Activated T-helper 1 cell treated with anti-CD3 and anti-CD28 coated beads, Interleukin-2, amount 50 U/mL, for 16 hours (primary cell): ENCODE results near the gene C1QC.
"Not testable (repeated sequence)": the region's sequence is repeated elsewhere in the genome, so short reads cannot be mapped to it uniquely, and the experiment has no call there.

Experiments
- DNase-seq, 2 donors: peaks; one replicate each; pipeline ENCODE4 v3.0.0-alpha.2; 2020; ENCODE audit warnings: low read depth in 1 of 2, low spot score in 1 of 2

Gene C1QC

DNA sequence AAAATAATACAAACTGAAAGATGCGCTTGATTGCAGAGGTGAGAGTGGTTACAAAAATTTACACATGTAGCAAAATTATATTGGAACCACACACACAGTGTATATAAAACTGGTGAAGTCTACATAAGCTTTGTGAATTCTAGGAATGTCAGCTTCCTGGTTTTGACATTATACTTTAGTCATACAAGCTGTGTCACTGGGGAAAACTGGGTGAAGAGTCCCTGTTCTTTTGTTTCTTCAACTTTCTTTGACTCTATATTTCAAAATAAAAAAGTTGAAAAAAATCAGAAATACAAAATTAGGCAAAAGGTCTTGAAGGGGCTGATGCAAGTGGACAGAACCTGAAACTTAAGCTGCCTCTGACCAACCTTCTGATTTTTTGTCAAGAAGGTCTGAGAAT lies 3.0 kb downstream of the C1QC start:
- no peak for DNase-seq

DNA sequence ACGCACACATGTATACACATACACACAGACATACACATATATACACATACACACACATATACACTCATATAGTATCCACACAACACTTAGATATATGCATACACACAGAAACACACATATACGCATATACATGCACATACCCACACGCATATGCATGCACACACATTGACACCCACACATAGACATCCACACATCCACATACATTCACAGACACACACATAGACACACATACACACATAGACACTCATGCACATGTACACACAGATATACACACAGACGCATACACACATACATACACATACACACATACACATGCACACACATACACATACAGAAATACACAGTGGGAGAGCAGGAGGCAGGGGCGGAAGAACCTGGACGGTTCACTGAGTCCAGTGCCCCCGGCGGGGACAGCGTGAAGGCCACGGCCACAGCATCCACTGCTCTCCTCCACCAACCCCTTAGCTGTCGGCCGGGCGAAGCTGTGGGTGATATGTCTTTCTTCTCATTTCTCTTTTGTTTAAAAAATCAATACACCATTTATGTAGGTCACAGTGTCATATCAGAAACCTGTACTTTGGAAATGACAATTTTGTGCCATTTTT lies 6.8 kb downstream of the C1QC start:
- no peak for DNase-seq

DNA sequence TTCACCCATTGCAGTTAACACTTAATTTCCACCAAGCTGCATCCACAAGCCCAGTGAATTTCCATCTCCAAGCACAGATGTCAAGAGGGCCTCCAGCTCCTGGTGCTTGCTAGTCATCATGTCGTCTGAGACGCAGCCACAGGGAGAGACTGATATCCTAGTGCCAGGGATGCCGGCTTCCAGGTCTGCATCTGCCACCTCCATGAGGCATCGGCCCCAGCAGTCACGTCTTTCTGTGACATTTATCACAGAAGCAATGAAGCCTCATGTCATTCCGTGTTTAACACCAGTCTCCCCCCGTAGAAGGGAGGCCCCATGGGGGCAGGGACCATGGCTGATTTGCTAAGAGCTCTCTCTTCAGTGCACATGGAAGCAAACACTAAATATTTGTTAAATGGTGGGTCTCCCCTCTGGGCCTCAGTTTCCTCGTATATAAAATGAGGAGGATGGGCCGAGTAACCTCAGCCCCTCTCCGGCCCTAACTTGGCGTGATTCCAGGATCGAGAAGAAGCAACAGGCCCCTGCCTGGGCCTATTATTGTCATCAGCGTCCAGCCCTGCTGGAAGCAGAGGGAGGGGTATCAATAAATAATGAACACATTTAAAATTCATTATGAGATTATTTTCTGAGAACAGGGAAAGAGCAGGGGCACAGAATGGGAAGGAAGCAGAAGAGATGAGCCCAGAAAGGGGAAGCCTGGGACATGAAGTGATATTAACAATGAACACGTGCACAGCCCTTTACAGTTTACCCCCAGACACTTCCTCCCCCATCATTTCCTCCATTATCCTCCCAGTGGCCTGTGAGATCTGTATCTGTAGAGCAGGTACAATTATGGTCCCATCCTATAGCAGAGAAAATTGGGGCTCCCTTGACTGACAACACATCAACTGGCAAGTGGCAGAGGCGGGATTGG lies 8.8 kb downstream of the C1QC start:
- DNase-seq, result no peak

DNA sequence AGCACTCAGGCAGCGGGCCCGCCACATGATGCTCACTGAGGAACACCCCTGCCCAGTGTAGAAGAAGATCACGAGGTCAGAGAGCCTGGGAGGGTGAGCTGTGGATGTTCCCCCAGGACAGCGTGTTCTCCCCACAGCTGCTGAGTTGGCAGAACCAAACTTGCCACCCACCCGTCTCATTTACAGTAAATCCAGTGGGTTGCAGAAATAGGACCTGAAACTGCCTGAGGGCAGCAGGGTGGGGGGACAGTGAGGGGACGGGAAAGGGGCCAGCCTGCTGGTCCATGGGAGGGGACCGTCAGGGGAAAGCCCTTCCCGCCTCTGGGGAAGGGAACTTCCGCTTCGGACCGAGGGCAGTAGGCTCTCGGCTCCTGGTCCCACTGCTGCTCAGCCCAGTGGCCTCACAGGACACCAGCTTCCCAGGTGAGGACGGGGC lies 9.5 kb downstream of the C1QC start, which contains the start of gene C1QB:
C1QB (plus strand) TSS at position 356 of the 436 bp plus-strand sequence. CDS start 6,227 bp downstream, outside the sequence.
- no peak for DNase-seq

DNA sequence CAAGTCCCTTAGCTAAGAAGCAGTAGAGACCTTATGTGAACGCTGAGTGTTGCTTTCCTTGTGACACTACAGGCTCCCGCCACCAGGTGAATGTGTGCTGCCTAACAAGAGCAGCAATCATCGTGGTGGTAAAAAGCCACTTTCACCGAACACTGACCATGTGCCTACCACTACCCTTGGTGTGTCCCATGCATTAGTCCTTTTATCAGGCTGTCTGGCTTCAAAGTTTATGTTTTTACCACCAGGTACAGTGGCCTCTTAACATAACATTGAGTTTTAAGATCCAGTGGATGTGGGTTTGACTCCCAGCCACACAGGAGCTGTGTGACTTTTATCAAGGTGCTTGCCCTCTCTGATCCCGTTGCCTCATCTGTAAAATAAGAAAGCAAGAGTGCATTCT lies 11.3 kb downstream of the C1QC start:
- DNase-seq, result no peak

DNA sequence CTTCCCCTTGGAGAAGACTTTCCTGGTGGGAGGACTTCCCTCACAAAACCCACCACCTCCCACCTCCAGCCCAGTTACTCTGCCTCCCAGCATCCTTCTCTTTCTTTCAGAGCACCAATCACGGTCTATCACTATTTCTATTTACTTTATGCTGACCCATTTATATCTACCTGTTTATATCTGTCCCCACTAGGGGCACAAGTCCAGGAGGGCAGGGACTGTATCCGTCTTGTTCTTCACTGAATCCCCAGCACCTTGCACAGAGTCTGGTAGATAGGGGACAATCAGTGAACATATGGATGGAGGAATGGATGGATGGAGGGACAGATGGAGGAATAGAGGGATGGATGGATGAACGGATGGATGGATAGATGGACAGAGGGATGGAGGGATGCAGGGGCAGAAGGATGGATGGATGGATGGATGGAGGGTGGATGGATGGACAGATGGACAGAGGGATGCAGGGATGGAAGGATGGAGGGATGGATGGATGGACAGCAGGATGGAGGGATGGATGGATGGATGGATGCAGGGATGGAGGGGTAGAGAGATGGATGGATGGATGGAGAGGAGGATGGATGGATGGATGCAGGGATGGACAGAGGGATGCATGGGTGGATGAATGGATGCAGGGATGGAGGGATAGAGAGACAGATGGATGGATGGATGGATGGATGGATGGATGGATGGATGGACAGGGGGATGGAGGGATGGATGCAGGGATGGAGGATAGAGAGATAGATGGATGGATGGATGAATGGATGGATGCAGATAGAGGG lies 15.1 kb downstream of the C1QC start:
- no peak for DNase-seq

DNA sequence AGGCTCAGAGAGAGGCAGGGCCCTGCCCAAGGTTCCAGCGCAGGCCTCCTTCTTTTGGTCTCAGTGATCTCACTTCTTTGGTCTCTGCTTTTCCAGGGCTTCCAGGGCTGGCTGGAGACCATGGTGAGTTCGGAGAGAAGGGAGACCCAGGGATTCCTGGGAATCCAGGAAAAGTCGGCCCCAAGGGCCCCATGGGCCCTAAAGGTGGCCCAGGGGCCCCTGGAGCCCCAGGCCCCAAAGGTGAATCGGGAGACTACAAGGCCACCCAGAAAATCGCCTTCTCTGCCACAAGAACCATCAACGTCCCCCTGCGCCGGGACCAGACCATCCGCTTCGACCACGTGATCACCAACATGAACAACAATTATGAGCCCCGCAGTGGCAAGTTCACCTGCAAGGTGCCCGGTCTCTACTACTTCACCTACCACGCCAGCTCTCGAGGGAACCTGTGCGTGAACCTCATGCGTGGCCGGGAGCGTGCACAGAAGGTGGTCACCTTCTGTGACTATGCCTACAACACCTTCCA lies 17.3 kb downstream of the C1QC start:
- no peak for DNase-seq

DNA sequence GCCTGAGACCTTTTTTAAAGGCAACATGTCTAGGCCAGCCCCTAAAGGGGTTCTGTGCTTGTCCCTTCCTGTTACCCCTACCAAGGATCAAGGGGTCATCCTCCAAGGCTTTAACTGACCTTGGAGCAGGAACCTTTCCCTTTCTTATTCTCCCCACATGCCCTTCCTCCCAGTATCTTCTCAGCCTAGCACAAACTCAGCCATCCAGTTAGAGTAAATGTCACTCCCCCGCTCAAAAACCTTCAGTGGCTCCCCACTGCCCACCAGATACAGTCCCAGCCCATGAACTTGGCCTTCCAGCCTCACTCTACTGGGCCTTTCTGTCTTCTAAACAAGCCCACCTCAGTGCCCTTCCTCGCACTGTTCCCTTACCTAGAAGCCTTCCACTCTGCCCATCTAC lies 18.4 kb downstream of the C1QC start:
- DNase-seq, result no peak

DNA sequence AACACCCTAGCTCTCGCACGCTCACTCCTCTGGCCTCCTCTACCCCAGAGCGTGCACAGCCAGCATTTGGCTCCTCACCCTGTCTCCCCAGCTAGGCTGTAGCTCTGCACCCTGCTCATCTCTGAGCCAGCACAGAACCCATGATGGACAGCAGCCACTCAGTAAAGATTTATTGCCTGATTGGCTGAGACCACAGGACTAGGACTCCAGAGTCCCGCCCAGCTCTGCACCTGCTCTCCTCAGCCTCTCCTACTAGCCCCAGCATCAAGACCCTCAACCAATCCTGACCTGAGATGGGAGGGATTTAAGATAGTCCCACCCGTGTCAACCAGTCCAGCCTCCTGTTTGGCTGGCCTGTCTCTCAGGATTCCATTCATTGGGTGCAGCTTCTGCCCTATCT lies 18.9 kb downstream of the C1QC start:
- no peak for DNase-seq

DNA sequence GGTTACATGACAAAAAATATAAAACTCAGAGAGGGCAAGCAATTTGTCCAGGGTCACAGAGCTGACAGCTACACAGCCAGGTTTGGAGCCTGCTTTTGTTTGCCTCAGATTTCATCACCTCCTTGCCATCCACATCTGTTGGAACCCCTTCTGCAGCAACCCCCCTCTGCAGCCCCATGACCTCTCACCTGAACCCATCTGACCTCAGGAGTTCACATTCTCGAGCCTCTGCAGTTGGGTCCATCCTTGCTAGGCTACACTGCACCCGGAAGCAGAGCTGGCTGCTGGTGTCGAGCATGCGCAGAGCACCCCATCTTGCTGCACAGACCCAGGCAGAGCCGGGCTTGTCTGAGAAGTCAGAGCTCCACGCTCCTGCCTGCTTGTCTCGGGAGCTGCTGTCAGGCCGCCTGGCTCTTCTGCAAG lies 19.6 kb downstream of the C1QC start:
- no peak for DNase-seq

DNA sequence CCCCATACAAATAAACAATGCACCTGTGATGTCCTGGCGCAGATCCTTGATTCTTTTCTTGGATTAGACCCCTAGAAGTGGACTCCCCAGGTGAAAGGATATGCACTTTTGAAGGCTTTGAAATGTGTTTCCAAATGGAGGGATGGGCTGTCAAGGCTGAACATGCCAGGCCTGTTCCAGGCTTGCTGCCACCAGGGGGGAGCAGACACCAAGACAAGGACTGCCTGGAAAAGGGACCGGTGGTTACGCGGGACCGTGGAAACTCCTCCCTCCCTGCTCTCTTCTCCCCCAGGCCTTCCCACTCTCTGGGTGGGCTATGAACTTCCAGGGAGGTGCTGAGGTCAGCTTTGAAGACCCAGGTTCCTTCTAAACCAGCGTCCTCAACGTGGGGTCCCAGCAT lies 22.3 kb downstream of the C1QC start:
- DNase-seq, result no peak

DNA sequence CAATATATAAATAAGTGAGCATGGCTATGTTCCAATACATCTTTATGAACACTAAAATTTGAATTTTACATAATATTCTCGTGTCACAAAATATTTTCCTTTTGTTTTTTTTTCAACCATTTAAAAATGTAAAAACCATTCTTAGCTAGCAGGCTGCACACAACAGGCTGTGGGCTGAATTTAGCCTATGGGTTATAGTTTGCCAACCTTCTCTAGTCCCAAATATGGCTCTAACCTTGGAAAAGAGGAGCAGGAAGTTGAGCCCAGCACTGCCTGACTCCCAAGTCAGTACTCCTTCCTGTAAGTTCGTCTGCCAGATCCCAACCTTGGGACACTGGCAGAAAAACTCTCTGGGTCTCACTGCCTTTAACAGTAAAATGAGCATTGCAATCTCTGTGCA lies 23.0 kb downstream of the C1QC start:
- DNase-seq, result no peak

DNA sequence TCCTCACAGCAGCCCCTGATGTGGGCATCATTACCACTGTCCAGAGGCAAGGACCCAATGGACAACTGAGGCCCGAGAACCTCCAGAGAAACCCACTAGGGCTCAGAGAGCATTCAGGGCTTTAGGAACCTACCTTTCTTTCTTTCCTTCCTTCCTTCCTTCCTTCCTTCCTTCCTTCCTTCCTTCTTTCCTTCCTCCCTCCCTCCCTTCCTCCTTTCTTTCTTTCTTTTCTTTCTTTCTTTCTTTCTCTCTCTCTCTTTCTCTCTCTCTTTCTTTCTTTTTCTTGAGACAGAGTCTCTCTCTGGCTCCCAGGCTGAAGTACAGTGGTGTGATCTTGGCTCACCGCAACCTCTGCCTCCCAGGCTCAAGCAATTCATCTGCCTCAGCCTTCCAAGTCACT lies 25.4 kb downstream of the C1QC start:
- not testable (repeated sequence) for DNase-seq

DNA sequence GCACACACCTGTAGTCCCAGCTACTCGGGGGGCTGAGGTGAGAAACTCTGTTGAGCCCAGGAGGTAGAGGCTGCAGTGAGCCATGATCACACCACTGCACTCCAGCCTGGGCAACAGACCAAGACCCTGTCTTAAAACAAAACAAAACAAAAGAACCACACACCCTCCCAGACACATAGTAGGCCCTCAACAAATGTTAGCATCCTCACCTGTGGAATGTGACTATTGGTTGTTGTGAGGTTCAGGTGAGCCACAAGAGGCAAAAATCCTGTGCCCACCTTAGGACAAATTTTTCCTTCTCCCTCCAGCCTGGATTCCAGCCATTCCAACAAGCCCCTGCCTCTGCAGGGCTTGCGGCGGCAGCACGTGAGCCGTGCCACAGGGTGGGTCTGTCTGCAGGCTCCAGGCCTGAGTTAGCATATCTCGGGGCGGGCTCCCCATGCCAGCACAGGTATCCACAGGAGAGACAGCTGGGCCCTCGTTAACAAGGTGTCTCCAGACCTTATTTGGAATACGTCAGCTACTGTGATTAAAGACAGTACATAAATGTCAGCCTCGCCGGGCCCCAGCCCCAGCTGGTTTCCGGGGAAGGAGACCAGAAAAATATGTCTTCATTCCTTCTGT lies 27.0 kb downstream of the C1QC start:
- no peak for DNase-seq

DNA sequence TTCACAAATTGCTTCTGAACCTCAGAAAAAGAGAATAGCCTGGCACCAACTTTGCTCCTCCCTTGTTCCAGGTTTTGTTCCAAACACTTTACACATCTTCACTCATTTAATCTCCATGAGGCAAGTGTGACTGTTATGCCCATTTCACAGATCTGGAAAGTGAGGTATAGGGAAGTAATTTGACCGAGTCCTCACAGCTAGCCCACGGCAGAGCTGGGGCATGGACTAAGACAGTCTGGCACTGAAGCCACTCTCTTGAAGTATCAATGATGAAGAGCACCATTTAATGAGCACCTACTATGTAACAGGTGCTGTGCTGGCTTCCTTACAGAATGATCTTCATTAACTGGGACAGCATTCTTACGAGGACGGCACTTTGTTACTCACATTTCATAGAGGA lies 28.6 kb downstream of the C1QC start:
- no peak for DNase-seq

DNA sequence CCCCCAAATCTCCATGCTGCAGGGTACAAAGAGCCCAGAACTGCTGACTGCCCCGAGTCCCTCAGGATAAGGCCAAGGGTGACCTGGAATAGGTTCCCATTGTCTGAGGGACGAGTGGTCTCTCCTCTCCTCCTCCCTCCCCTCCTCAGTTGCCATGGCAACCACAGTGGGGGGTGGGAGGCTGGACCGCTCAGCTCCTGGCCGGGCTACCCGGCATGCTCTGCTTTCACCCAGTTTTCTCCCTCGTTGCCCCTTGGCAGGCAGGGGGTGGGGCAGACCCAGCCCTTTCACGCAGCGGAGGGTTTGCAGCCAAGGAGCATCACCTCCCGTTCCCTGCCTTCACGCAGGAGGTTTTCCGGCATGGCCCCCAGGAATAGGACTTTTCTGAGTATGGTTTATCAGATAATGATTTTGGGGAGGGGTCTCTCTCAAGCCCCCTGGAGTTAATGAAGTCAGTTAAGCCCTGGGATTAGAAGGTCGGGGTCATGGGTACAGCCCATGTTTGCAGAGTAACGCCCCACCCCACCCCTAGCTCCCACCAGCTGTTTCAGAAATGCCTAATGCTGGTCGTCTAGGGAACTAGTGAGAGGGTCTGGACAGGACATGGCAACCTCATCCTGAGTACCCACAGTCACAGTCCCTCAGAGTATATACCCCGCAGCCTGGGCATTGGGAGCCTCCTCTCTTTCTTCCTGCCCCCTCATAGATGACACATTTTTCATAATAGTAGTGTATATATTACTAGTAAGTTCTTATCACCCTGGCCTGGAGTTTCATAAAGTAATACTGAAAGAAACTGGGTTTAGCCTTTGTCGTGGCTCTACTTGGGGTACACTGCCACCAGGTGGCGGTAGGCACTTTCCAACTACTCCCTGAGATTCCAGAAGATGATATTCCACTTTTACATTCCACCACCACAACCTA lies 30.3 kb downstream of the C1QC start:
- DNase-seq, result no peak

DNA sequence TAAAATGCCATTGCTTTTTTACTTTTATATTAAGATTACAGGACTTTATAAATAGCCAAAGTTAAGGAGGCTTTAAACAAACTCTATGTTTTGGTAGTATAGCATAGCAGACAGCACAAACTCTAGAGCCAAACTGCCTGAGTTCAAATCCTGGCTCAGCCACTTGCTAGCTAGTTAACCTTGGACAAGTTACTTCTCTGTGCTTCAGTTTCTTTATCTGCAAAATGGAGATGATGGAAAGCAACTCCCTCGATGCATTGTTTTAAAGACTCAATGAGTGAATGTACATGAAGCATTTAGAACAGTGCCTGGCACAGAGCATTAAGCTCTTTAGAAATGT lies 30.9 kb downstream of the C1QC start:
- DNase-seq, result no peak

DNA sequence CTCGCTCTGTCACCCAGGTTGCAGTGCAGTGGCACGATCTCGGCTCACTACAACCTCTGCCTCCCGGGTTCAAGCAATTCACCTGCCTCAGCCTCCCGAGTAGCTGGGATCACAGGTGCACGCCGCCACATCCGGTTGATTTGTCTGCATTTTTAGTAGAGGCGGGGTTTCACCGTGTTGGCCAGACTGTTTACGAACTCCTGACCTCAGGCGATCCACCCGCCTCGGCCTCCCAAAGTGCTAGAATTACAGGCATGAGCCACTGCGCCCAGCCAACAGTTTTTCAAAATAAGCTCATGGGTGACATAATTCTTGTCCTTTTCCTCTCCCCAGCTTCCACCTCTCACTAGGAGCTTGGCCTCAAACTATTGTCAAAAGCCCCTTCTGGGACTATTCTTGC lies 32.7 kb downstream of the C1QC start:
- not testable (repeated sequence) for DNase-seq

DNA sequence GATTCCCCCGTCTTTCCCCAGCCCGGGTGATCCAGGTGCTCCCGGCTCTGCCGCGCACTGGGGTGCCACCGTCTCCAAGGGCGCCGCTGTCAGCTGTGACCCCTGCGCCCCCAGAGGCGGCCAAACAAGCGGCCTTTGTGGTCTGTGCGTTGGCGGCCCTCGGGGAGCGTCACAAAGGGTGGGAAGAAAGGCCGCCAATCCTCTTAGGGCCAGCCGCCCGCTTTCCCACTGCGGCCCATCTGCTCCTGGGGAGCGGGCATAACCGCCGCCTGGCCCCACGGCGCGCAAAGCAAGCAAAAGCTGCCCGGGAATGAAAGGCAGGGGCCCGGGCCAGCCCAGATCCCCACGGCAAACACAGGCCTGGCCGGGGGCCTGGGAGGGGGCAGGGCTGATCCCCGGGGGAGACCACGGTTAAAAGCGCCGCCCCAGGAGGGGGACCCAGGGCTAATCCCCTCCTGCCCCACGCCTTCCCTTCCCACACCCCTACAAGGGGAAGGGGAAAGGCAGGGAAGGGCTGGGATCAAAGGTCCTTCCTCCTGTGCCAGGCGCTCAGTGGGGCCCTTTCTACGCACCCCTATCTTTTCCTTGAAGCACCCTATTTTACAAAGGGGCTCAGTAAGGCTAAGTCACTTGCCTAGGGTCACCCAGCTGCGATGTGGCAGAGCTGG lies 33.6 kb downstream of the C1QC start:
- DNase-seq, result no peak
